22Rv1 (cell line): Measurements from ENCODE around the gene GABRD.
A peak's percentile ranks its signal among the peaks of the same experiment; 100 is the strongest.

Experiments
- H3K27ac ChIP-seq: fragments of 450-650 bp; 2 replicates; pipeline ENCODE4 v1.5.1; 2017
- ZFX ChIP-seq: fragments of 450-650 bp; IDR thresholded peaks from 2 replicates; pipeline ENCODE4 v1.6.1; 2017; ENCODE audit warnings: antibody characterized with exemption, borderline replicate concordance
- TF ChIP-seq, protein P1 (sequence below): fragments of 450-650 bp; IDR thresholded peaks from 2 replicates; pipeline ENCODE4 v1.5.1; 2017; ENCODE audit warnings: mild to moderate bottlenecking

Gene GABRD

DNA sequence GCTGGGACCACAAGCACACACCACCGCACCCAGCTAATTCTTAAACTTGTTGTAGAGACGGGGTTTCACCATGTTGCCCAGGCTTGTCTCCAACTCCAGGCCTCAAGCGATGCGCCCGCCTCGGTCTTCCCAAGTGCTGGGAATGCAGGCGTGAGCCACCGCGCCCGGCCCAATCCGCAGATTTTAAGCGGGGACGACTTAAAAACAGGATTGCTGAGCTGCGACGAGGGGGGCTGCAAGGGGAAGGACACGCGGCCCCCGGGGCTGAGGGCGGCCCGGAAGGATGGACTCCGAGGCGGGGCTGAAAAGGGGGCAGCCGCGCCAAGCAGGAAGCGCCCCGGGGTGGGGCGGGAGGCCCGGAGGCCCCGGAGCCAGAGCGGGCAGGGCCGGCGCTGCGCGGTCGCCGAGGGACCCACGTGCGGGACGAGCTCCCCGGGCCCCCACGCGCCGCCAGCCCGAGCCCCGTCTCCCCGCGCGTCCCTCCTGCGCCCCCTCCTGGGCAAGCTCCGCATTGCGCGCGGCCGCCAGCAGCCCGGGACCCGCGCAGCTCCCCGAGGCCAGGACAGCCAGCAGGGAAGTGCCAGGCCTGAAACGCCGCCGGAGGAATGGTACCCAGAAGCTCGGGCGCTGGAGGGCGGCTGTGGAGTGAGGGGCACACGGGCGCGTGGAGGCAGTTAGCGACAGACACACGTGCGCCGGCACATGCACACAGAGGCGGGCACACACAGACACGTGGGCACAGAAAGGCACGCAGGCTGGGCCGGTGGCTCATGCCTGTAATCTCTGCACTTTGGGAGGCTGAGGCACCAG is 25.6 kb downstream of the GABRD start:
- no peak overlapping the region for H3K27ac ChIP-seq
- TF ChIP-seq ZFX, result no peak
- TF ChIP-seq, protein P1, sequence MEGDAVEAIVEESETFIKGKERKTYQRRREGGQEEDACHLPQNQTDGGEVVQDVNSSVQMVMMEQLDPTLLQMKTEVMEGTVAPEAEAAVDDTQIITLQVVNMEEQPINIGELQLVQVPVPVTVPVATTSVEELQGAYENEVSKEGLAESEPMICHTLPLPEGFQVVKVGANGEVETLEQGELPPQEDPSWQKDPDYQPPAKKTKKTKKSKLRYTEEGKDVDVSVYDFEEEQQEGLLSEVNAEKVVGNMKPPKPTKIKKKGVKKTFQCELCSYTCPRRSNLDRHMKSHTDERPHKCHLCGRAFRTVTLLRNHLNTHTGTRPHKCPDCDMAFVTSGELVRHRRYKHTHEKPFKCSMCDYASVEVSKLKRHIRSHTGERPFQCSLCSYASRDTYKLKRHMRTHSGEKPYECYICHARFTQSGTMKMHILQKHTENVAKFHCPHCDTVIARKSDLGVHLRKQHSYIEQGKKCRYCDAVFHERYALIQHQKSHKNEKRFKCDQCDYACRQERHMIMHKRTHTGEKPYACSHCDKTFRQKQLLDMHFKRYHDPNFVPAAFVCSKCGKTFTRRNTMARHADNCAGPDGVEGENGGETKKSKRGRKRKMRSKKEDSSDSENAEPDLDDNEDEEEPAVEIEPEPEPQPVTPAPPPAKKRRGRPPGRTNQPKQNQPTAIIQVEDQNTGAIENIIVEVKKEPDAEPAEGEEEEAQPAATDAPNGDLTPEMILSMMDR, result peak; percentile 97

DNA sequence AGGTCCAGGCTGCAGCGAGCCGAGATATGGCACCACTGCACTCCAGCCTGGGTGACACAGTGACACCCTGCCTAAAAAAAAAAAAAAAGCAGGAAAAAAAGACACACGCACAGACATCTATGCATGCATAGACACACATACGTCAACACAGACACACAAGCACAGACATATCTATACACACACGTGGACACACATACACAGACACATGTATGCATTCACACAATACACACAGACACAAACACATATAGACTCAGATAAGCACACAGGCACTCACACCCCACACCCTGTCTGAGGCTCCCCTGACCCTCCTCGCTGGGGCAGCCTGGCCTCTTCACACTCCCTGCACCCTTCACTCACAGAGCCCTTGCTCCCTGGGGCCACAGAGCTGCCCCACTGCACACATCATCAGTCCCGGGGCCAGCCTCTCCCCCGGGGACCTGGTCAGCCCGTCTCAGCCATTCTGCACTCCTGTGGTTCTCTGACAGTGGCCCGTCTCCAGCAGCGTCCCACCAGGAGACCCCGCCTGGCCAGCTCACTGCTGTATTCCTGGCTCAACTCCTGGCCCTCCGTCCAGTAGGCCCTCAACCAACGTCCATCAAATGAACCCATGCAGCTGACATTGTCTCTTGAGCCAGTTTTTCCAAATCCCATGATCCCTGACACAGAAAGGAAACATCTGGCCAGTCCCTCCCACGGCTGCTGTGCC is 26.5 kb downstream of the GABRD start:
- no peak overlapping the region for H3K27ac ChIP-seq
- TF ChIP-seq, protein P1, result no peak
- no peak for TF ChIP-seq ZFX

DNA sequence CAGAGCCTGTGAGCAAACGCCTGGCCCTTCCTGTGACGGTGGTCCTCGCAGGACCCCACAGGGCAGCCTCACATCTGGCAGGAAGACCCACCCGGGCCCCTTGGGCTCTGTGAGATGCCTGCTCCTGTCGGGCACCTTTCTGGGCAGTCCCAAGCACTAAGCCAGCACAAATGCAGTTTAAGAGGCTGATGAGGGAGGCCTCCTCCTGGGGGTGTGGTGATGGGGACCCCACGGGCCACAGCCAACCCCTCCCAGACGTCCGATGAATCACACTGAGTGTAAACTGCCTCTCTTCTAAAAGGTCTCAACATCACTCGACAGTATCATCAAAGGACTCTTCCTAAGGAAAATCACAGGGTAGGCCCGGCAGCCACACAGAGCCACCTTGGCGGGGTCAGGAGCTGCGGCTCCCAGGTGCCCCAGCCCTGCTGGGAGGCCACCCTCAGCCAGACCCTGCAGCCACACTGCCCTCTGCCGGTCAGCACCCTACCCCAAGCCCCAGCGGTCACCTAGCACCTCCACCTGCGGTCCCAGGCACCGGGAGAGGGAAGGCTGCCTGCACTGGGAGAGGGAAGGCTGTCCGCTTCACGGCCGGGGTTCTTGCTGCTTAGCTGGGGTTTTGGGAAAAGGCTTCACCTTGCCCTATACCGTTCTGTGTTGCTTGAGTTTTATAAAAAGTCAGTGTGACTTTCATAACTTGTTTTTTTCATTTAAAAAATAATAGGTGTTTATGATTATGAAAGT is 27.2 kb downstream of the GABRD start:
- no peak overlapping the region for H3K27ac ChIP-seq
- TF ChIP-seq ZFX, result no peak
- TF ChIP-seq, protein P1, result peak; percentile 94

DNA sequence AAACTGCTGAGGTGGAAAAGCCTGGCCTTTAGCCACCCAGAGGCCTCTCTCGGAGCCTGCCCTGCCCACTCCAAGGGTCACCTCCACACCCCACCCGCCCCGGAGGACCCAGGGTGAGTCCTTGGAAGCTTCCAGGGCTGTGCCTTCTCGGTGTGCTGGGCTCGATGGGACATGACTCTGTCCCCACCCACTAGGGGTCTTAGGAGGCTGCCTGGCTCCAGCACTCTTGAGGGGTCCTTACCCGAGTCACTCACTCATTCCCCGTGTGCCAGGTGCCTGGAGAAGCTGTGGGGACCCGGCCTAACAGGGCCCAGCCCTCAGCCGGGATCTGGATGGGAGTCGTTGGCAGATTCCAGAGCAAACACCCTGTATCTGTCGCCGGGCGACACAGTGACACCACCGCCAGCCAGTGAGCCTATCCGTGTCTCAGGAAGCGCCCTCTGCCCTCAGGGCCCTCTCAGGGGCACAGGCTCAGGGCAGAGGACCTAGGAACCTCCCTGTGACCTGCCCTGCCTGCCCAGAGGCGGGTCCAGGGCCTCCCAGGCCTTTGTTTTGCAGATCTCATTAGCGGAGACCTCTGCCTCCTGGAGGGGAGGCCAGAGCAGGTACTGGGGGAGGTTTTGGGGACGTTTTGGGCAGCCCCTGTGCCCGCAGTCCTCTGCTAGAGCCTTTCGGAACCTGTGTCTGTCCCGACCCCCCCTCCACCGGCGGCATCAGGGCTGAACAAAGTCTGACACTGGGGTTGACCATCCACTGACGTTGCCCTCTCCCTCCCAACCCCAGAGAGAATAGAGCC is 28.0 kb downstream of the GABRD start:
- TF ChIP-seq, protein P1, result no peak
- TF ChIP-seq ZFX, result no peak
- no peak overlapping the region for H3K27ac ChIP-seq

DNA sequence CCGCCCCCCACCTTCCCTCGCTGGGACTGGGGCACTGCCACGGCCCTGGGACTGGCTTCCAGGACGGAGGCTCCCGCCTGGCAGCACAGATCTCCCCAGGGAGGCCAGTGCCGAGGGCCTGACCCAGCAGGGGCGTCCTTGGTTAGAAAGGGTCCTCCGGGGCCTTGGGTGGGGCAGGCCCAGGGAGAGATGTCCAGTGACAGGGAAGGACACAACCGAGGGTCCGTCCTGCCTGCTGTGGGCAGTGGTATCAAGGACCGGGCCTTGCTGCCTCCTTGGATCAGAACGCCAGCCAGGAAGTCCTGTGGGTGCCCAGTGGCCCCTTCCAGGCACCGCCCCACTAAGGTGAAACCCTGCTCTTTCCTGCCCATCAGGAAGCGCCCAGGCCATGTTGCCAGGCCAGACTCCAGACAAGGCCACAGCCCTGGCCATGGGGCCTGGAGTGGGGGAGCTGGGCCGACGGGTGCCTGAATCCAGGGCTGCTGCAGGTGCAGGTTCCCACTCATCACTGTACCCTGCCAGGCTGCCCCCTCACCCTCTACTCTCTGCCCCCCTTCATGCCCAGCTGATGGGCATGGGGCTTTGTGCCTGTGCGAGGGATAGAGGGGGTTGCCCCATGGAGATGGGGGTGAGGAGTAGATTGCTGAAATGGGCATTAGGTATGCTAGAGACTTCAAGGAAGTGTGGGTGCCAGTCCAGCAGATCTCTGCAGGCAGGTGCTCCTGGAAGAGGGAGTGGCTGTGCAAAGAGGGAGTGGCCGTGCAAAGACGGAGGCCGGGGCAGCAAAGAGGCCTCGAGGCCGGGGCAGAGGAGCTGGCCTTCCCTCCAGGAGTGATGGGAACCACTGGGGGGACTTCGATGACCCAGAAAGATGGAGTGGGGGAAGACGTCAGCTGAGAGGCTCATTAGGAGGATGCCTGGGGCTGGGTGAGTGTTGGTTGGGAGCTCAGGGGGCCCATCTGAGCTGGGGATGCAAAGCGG is 28.9 kb downstream of the GABRD start:
- TF ChIP-seq, protein P1, result no peak
- no peak for TF ChIP-seq ZFX

DNA sequence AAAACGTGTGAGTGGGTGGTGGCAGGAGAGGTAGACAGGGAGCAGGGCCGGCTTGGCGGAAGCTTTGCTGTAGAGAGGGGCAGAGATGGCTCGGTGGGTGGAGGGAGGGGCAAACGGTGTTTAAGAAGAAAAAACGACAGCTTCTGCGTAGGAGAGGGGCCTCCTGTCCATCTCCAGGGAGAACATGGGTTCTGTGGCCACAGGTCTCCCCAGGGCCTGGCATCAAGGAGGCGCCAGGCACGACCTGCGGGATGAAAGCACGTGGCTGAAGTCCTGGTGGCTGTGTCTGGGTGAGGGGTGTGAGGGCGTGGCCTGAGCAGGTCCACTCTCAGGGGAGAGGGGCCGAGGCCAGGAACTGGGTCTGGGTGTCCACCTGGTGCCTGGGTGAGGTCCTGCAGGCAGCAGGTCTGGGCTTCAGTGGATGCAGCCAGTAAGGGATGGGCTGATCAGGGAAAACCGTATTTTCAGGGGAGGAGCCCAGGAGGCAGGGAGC is 30.1 kb downstream of the GABRD start:
- peak overlapping the region; percentile 62 for H3K27ac ChIP-seq
- TF ChIP-seq, protein P1, result peak; percentile 66
- no peak for TF ChIP-seq ZFX

More for the DNA sequence above, 28.9 kb downstream of the GABRD start:
- H3K27ac ChIP-seq, result no peak overlapping the region
